ENCODE data around the gene MOV10L1.

Gene MOV10L1

GRCh38 chr22:50089682-50090411 lies at the start of gene MOV10L1:
Gene MOV10L1, plus strand, starts transcription at chr22:50090006. Its CDS starts 83 bp downstream, at chr22:50090089.
- DNase-seq = no peak

- DNase-seq = no peak
Measured at GRCh38 chr22:50040717-50041116, 49.1 kb upstream of the MOV10L1 start.

- DNase-seq = no peak
Measured at GRCh38 chr22:50041361-50042065, 48.3 kb upstream of the MOV10L1 start.

GRCh38 chr22:50044485-50045118 lies 45.2 kb upstream of the MOV10L1 start:
- no peak for DNase-seq

GRCh38 chr22:50045211-50046018 lies 44.4 kb upstream of the MOV10L1 start:
- DNase-seq = no peak

GRCh38 chr22:50046019-50046415 lies 43.8 kb upstream of the MOV10L1 start:
- DNase-seq = no peak

GRCh38 chr22:50046481-50047245 lies 43.1 kb upstream of the MOV10L1 start:
- no peak for DNase-seq

- no peak for DNase-seq
Measured at GRCh38 chr22:50047346-50047745, 42.5 kb upstream of the MOV10L1 start.

- no peak for DNase-seq
Measured at GRCh38 chr22:50048061-50048765, 41.6 kb upstream of the MOV10L1 start.

GRCh38 chr22:50048836-50049235 lies 41.0 kb upstream of the MOV10L1 start:
- DNase-seq = no peak

GRCh38 chr22:50049299-50050195 lies 40.3 kb upstream of the MOV10L1 start:
- DNase-seq = no peak

- DNase-seq = no peak
Measured at GRCh38 chr22:50051930-50052329, 37.9 kb upstream of the MOV10L1 start.

GRCh38 chr22:50053861-50054260 lies 35.9 kb upstream of the MOV10L1 start:
- DNase-seq = no peak

- DNase-seq = no peak
Measured at GRCh38 chr22:50056214-50056972, 33.4 kb upstream of the MOV10L1 start.

GRCh38 chr22:50057278-50058060 lies 32.3 kb upstream of the MOV10L1 start:
- DNase-seq = no peak

GRCh38 chr22:50058061-50058905 lies 31.5 kb upstream of the MOV10L1 start, which contains the start of gene TTLL8:
Gene TTLL8, minus strand, starts transcription at chr22:50058298.
- DNase-seq = no peak

Measured in cerebellar nuclear complex (tissue), 1 donor.